Activated T-cell treated with anti-CD3 and anti-CD28 coated beads, Interleukin-2, amount 50 U/mL, for 4 hours (primary cell): Measurements from ENCODE around the gene KBTBD3. TPM values are rescaled to one million over a fixed set of nuclear protein-coding genes. Genes with fewer than 3 reads are reported as not detected.
"Not testable (repeated sequence)": the region's sequence is repeated elsewhere in the genome, so short reads cannot be mapped to it uniquely, and the experiment has no call there.

Experiments used
- ATAC-seq, 2 donors: fragments of 200-7000 bp; cut with Tn5 transposase; one replicate each; pipeline ENCODE4 v1.10.0; 2021
- DNase-seq: peaks from one replicate; pipeline ENCODE4 v3.0.0-alpha.2; 2020
- H3K27me3 Mint-ChIP-seq: one replicate; pipeline ENCODE4 v1.8.0; 2021; ENCODE audit warnings: low read depth, mixed read lengths
- H3K36me3 Mint-ChIP-seq: one replicate; pipeline ENCODE4 v1.8.0; 2022; ENCODE audit warnings: mixed read lengths; ENCODE audit not compliant: insufficient read depth
- H3K4me1 Mint-ChIP-seq: one replicate; pipeline ENCODE4 v1.8.0; 2021; ENCODE audit warnings: low read depth, mixed read lengths
- H3K4me3 Mint-ChIP-seq: one replicate; pipeline ENCODE4 v1.8.0; 2021; ENCODE audit warnings: mild to moderate bottlenecking, moderate library complexity, mixed read lengths
- H3K9me3 Mint-ChIP-seq: one replicate; pipeline ENCODE4 v1.8.0; 2021; ENCODE audit warnings: mixed read lengths
- total RNA-seq, 3 donors: library from RNA; stranded (reverse); gene quantifications; one replicate each; pipeline ENCODE4 v1.2.1, GENCODE V29; 2021

The KBTBD3 gene
- total RNA-seq, 3 donors from 2014 or later: 0.61 to 2.4 (median 1.9) TPM

DNA sequence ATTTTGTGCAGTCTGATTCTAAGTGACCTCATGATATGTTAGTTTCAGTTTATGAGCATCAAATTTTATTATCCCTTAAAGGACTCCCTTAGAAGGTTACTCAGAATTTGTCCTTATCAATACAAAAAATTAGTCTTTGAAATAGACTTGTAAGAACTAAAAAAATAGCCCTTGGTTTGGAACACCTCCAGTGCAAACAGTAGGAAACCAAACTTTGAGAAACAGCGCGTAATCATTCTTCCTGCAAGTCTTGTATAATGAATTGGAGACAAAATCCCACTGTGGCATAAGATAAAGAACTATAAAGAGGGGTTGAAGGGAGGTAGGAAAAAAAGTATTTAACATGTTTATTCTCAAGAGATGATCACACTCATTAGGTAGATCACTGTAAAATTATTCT lies 44.3 kb downstream of the KBTBD3 start:
- H3K4me1 Mint-ChIP-seq: no peaks in the 10 kb centered on the region
- no peak overlapping the region for H3K4me3 Mint-ChIP-seq
- H3K36me3 Mint-ChIP-seq: no peaks in the 10 kb centered on the region
- ATAC-seq: no peak
- no peaks in the 10 kb centered on the region for H3K9me3 Mint-ChIP-seq
- no peak for DNase-seq
- H3K27me3 Mint-ChIP-seq: peaks cover 37% of the 10 kb centered on the region

DNA sequence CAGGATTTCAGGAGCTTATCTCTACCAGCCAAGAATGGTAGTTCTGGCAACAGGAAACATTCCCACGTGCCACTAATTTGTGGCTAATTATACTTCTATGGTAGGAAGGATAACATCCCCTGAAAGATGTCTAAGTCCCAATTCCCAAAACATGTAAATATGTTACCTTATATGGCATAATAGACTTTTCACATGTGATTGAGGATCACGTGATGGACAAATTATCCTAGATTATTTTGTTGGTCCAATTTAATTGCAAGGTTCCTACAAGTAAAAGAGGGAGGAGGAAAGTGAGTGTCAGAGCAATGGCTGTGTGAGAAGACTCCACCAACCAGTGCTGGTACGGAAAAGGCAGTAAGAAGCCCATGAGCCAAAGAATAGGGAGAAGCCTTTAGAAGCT lies 45.2 kb downstream of the KBTBD3 start:
- DNase-seq: no peak
- Mint-ChIP-seq H3K27me3 (peaks cover 33% of the 10 kb centered on the region), H3K9me3 (peaks cover 7% of the 10 kb centered on the region), H3K4me1 (no peaks in the 10 kb centered on the region), H3K36me3 (no peaks in the 10 kb centered on the region), H3K4me3 (no peak overlapping the region)
- ATAC-seq: no peak

DNA sequence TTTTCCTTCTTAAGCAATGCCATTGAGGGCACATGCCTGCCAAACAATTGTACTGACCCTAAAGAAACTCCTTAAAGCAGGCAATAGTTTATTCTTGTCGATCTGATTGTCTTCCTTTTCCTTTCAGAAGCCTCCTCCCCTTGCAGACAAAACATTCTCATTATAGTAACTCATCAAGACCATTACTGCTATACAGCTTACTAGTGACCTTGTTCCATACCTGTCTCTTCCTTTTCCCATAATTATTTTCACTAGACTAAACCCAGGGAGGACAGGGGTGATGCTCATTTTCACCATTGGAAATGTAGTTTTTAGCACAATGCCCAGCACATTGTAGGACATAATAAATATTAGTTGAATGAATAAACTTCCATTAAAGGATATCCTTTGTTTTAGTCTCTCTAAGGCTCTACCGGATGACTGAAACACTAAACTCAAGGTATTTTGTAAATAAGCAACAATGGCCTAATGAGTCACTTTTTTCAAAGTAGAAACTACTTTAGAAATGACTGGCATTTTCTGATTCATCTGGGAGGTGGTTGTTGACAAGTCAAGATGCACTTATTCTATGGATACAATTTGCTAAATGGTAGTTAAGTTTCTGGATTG lies 45.8 kb downstream of the KBTBD3 start:
- no peak for DNase-seq
- Mint-ChIP-seq H3K4me1 (no peaks in the 10 kb centered on the region), H3K4me3 (no peak overlapping the region), H3K9me3 (peaks cover 8% of the 10 kb centered on the region), H3K36me3 (no peaks in the 10 kb centered on the region), H3K27me3 (peaks cover 33% of the 10 kb centered on the region)
- peak in 1 of 2 donors; percentile 56 for ATAC-seq

DNA sequence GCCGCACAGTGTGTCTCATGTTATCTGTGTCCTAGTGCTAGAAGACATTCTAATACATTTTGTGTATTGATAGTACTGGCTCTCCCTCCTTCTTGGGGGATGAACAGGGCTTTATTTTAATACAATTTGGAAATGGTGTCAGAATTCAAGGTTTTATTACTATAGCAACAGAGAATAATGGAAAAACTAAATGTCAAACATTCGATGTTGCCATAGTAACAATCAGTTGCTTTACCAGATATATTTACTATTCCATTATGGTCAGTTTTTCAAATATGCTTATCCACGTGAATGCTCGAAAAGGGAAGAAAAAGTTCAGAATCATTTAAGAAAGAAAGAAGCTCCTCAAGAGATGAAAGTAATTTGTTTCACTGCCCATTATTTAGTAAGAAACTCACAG lies 46.5 kb downstream of the KBTBD3 start:
- Mint-ChIP-seq H3K9me3 (peaks cover 8% of the 10 kb centered on the region), H3K27me3 (peaks cover 31% of the 10 kb centered on the region), H3K4me1 (no peaks in the 10 kb centered on the region), H3K4me3 (no peak overlapping the region), H3K36me3 (no peaks in the 10 kb centered on the region)
- no peak for ATAC-seq
- no peak for DNase-seq

DNA sequence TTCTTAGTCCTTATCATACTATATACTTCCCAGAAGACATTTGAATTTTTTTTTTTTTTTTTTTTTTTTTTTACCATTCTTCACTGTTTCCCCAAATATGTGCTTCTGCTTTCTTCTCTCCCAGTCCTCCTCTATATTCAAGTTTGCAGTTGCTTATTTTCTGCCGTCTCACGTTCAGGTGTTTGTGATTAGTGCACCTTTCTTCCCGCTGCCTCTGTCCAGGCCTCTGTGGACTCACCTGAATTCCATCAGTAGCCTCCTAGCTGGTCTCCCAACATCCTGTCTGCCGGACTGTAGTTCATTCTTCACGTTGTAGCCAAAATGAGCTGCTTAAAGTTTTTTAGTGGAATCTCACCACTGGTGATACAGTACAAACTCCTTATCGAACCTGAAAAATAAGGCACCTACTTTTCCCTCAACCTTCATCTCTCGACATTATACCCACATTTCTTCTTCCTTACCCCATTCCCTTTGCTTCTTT lies 54.3 kb downstream of the KBTBD3 start:
- peaks cover 2% of the 10 kb centered on the region for H3K27me3 Mint-ChIP-seq
- peaks cover 38% of the 10 kb centered on the region for H3K4me1 Mint-ChIP-seq
- H3K9me3 Mint-ChIP-seq: peaks cover 8% of the 10 kb centered on the region
- no peak for DNase-seq
- ATAC-seq: no peak
- H3K4me3 Mint-ChIP-seq: peak overlapping the region; percentile 96
- peaks cover 14% of the 10 kb centered on the region for H3K36me3 Mint-ChIP-seq

DNA sequence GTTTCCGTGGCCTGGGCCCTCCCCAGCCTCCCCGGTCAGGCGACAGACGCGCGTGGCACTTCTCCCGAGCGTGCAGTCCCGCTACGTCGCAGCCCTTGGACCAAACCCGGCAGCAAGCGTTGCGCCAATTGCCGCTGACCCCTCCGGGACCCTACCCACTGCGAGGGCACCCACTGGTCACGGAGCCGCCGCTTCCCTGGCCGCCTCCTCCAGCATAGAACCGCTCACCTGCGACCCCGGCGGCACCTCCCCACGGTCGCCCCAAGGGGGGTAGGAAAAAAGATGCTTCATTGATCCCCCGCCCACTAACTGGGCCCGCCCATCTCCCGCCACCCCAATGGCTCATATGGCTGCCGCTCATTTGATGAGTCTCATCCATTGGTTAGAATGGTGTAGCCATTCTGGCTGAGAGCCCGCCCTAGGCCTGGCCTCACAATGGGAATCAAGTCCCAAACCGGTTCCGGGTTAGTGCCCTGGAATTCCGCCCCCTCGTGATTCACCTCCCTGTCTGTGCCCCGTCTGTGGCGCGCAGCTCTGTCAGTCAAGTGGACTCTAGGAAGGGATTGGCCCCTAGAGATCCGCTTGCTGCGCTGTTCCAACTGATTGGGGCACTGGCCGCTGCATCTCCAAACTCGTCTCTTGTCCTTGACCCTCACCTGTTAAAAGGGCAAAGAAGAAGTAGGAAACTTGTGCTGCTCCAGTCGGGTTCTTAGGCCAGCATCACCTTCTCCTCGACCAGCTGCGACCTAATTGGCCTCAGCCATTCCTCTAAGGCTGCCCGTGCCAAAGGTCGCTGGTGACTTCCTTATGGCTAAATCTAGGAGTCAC lies 55.0 kb downstream of the KBTBD3 start, which contains the start of gene MSANTD4:
Gene MSANTD4 (minus strand): TSS at position 274 of the 828 bp plus-strand sequence. CDS start 11,323 bp downstream, outside the sequence.
- peaks cover 3% of the 10 kb centered on the region for H3K9me3 Mint-ChIP-seq
- H3K4me3 Mint-ChIP-seq: peak within 1 kb of the TSS; percentile 96
- no peaks in the 10 kb centered on the region for H3K27me3 Mint-ChIP-seq
- peak; percentile 94 for DNase-seq
- ATAC-seq: peak; percentile 98 to 99
- peaks cover 14% of the 10 kb centered on the region for H3K36me3 Mint-ChIP-seq
- H3K4me1 Mint-ChIP-seq: peaks cover 39% of the 10 kb centered on the region

DNA sequence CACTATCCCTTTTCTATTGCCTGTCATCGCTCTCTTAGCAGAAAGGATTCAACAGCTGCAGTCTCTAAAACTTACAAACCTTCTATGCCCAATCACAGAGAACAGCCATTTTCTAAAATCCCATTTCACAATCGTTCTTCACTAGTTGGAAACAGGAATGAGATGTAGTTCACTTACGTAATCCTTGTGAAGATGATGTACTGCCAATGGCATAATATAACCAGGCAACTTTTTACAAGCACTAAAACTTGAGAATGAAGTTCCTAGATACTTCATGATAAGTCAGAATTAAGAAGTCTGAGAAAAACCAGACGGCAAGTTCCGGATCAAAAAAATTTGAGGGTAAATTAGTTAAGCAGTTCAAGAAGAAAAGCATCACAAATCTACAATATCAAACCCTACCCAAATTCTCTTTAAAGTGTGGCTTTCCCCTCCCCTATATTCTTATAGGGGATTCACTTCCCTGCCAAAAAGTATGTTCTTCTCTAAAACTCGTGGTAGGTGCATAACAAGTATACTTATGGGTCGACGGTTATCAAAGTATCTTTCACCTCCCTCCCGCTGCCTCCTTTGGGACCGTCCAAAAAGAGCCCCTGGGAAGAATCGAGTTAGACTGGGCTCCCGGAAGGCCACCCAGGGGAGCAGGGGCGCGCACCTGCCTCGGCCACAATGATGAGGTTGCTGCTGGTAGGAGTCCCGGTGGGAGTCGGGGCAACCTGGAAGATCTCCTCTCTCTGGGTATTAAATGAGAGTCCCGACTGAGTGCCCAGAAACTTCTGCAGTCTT lies 55.8 kb downstream of the KBTBD3 start:
- Mint-ChIP-seq H3K36me3 (peaks cover 14% of the 10 kb centered on the region), H3K27me3 (no peaks in the 10 kb centered on the region), H3K9me3 (no peaks in the 10 kb centered on the region), H3K4me1 (peaks cover 44% of the 10 kb centered on the region), H3K4me3 (peak overlapping the region; percentile 96)
- DNase-seq: no peak
- ATAC-seq: peak; percentile 1 to 3

DNA sequence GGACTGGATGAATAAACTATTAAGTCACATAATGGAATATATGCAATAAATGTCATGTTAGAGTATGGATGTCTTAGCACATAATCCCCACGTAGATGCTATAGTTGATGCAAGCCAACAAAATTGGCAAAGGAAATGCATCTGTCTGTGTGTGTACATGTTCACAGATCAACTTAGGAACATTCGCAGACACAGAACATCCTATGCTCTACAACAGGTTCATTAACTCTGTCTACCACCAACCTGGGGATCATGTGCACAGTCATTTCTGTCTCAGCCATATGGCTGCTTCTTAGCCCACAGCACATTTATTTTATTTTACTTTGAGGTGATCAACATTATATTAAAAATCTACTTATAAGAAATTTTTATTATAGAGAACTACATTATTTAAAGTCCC lies 60.1 kb downstream of the KBTBD3 start:
- Mint-ChIP-seq H3K4me1 (peaks cover 53% of the 10 kb centered on the region), H3K4me3 (no peak overlapping the region), H3K36me3 (peaks cover 21% of the 10 kb centered on the region), H3K9me3 (no peaks in the 10 kb centered on the region), H3K27me3 (no peaks in the 10 kb centered on the region)
- no peak for DNase-seq
- ATAC-seq: no peak

DNA sequence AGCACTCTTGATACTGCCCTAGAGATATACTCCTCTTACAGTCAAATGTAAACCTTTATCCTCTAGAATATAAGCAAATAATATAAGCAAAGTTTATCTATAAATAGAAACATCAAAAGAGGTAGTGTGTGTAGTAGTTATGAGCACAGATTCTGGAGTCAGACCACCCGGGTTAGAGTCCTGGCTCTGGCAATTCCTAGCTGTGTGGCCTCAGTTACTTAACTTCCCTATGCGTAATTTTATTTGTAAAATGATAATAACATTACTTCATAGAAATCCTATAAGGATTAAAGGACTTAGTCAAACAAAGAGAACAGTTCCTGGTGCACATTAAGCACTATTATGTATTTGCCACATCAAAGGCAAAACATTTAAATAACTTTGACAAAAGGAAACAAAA lies 62.1 kb downstream of the KBTBD3 start:
- Mint-ChIP-seq H3K4me1 (peaks cover 53% of the 10 kb centered on the region), H3K36me3 (peaks cover 33% of the 10 kb centered on the region), H3K27me3 (no peaks in the 10 kb centered on the region), H3K4me3 (no peak overlapping the region), H3K9me3 (no peaks in the 10 kb centered on the region)
- ATAC-seq (no peak), DNase-seq (no peak)

DNA sequence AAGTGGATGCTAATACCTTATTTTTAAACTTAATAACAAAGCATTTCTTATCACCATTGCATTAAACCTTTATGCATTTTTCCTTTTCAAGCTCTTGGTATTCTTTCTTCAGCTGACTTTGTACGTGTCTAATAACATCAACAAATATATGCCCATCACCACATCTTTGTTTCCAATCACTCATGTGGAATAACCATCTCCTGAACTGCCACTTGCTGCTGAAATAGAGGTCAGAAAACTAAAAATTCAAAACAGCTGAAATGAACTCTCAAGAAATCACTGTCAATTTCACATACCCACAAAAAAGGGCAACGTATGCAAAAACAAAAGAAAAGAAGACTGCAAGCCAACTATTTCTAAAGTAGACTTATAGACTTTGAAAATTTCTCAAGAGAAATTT lies 62.5 kb downstream of the KBTBD3 start:
- peaks cover 50% of the 10 kb centered on the region for H3K4me1 Mint-ChIP-seq
- no peaks in the 10 kb centered on the region for H3K9me3 Mint-ChIP-seq
- DNase-seq (no peak), ATAC-seq (no peak)
- H3K36me3 Mint-ChIP-seq: peaks cover 33% of the 10 kb centered on the region
- no peaks in the 10 kb centered on the region for H3K27me3 Mint-ChIP-seq
- H3K4me3 Mint-ChIP-seq: no peak overlapping the region

DNA sequence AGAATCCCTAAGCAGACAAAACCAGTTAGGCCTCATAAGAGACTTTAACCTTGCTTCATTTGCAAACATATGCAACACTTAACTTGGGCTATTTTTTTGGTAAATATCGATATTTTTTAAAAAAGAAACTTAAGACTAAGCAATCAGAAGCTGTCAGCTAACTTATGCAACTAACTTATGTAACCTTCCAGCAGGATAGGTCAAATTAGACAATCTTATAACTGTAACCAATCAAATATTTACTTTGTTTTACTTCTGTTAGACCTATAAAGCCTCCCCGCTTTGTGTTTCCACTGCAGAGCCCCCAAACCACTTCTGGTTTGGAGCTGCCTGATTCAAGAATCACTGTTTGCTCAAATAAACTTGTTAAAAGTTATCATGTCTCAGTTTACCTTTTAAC lies 63.1 kb downstream of the KBTBD3 start:
- DNase-seq: no peak
- Mint-ChIP-seq H3K27me3 (no peaks in the 10 kb centered on the region), H3K4me1 (peaks cover 48% of the 10 kb centered on the region), H3K9me3 (no peaks in the 10 kb centered on the region), H3K4me3 (no peak overlapping the region), H3K36me3 (peaks cover 33% of the 10 kb centered on the region)
- ATAC-seq: no peak

DNA sequence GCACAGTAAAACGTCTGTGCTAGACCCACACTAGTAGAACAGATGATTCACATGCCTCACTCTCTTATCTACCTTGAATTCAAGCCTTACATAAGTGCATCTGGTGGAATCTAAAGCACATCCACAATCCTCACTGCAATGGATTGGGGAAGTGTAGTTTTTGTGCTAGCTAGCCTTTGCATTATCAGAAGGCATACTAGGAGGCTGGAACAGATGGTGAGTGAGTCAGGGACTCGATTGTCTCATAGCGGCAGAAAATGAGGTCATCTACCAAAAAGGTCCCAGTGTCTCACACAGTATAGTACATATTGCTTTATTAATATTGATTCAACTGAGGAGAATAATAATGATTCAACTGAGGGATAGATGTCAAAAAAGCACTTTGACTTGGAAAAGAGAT lies 64.4 kb downstream of the KBTBD3 start:
- Mint-ChIP-seq H3K36me3 (peaks cover 43% of the 10 kb centered on the region), H3K4me3 (no peak overlapping the region), H3K4me1 (peaks cover 41% of the 10 kb centered on the region), H3K9me3 (no peaks in the 10 kb centered on the region), H3K27me3 (no peaks in the 10 kb centered on the region)
- DNase-seq: no peak
- no peak for ATAC-seq

DNA sequence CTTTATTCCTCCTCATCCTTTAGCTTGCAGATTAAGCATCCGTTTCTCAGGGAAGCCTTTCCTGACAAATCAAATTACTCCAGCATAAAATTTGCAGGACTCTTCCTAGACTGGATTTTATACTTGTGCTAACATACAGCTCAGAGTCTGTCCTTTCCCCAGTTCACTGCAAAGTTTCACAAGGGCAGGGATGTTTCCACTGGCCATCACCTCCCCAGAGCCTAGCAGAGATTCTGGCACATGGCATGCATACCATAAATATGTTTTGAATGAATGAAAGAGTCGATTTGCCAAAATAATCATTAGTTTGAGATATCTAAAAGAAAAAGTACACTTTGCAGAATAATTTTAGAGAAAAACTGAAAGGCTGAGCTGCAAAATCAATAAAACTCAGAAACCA lies 65.7 kb downstream of the KBTBD3 start:
- ATAC-seq: no peak
- DNase-seq: no peak
- Mint-ChIP-seq H3K9me3 (no peaks in the 10 kb centered on the region), H3K36me3 (peaks cover 56% of the 10 kb centered on the region), H3K4me1 (peaks cover 36% of the 10 kb centered on the region), H3K4me3 (no peak overlapping the region), H3K27me3 (no peaks in the 10 kb centered on the region)

DNA sequence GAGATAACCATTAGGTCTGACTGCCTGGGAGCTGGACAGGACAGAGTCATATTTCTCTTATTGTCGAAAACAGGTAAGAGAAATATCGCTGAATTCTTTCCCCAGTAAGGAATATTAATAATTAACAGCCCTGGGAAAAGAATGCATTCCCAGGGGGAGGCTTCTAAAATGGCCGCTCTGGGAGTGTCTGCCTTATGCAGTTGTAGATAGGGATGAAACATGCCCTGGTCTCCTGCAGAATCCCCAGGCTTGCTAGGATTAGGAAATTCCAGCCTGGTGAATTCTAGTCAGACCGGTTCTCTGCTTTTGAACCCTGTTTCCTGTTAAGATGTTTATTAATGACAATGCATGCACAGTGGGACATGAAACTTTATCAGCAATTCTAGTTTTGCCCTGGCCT lies 74.1 kb downstream of the KBTBD3 start:
- not testable (repeated sequence) for H3K4me3 Mint-ChIP-seq, H3K27me3 Mint-ChIP-seq, H3K9me3 Mint-ChIP-seq, ATAC-seq, DNase-seq
- Mint-ChIP-seq H3K4me1 (peaks cover 13% of the 10 kb centered on the region), H3K36me3 (peaks cover 75% of the 10 kb centered on the region)
